Measurements from ENCODE around the gene AGBL4.

Gene AGBL4

DNA sequence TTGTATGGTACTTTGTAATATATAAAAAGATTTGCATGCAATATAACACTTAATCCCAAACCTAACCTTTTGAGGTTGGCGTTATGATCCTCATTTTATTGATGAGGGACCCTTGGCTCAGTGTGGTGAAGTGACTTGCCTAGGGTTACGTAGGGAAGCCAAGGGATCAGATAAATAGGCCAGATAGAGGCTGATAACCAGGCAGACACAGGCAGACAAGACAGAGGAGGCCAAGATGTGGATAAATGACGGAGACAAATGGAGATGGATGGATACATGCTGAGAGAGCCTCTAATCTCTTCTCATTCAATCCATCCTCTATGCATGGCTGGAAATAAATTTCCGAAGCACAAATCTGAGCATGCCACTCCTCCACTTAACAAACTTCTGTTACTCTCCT lies 1414.9 kb downstream of the AGBL4 start:
- no peaks in the 10 kb centered on the region for H3K36me3 ChIP-seq
- TF ChIP-seq, protein P1, sequence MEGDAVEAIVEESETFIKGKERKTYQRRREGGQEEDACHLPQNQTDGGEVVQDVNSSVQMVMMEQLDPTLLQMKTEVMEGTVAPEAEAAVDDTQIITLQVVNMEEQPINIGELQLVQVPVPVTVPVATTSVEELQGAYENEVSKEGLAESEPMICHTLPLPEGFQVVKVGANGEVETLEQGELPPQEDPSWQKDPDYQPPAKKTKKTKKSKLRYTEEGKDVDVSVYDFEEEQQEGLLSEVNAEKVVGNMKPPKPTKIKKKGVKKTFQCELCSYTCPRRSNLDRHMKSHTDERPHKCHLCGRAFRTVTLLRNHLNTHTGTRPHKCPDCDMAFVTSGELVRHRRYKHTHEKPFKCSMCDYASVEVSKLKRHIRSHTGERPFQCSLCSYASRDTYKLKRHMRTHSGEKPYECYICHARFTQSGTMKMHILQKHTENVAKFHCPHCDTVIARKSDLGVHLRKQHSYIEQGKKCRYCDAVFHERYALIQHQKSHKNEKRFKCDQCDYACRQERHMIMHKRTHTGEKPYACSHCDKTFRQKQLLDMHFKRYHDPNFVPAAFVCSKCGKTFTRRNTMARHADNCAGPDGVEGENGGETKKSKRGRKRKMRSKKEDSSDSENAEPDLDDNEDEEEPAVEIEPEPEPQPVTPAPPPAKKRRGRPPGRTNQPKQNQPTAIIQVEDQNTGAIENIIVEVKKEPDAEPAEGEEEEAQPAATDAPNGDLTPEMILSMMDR (IDR thresholded peaks at IDR 0.05), result no peak
- H3K9me3 ChIP-seq, result no peaks in the 10 kb centered on the region
- H3K27me3 ChIP-seq, result peaks cover 13% of the 10 kb centered on the region
- H3K4me3 ChIP-seq (ENCODE audit: low read depth in 1 of 2, low read length in 1 of 2), result no peak overlapping the region
- H3K4me1 ChIP-seq (ENCODE audit: control insufficient read depth in 1 of 2, insufficient read depth in 1 of 2, low read depth in 1 of 2, low read length in 1 of 2), result no peaks in the 10 kb centered on the region
- no peak overlapping the region for H3K27ac ChIP-seq

DNA sequence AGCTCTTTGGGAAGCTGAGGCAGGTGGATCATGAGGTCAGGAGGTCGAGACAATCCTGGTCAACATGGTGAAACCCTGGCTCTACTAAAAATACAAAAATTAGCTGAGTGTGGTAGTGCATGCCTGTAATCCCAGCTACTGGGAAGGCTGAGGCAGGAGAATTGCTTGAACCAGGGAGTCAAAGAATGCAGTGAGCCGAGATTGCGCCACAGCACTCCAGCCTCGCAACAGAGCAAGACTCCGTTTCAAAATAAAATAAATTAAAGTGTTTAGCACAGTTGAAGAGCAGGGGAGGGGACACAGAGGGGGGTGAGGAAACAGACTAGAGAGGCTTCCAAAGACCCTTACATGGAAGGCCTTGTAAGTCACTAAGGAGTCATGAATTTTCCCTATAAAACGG lies 1420.5 kb downstream of the AGBL4 start:
- H3K9me3 ChIP-seq, result no peaks in the 10 kb centered on the region
- H3K27me3 ChIP-seq, result peaks cover 8% of the 10 kb centered on the region
- H3K36me3 ChIP-seq, result no peaks in the 10 kb centered on the region
- no peaks in the 10 kb centered on the region for H3K4me1 ChIP-seq (ENCODE audit: control insufficient read depth in 1 of 2, insufficient read depth in 1 of 2, low read depth in 1 of 2, low read length in 1 of 2)
- TF ChIP-seq, protein P1 (IDR thresholded peaks at IDR 0.05), result no peak
- H3K4me3 ChIP-seq (ENCODE audit: low read depth in 1 of 2, low read length in 1 of 2), result no peak overlapping the region
- no peak overlapping the region for H3K27ac ChIP-seq

DNA sequence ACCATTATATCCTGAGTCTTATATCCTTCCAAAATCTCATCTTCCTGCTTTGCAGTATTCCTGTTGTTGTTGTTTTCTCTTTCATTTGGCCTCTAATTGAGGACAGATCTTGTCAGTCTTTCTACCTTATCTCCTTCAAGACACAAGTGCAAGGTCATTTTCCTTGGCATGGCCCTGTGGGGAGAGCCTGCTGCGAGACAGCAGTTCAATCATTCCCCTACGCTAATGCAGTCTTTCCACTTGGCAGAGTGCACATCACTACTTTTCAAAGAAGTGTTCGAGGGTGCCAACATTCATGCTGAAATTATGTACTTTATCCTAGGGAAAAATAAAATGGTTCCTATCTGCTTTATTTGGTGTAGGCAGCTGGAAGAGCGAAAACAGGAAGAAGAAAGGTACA lies 1421.4 kb downstream of the AGBL4 start:
- Histone ChIP-seq H3K4me3 (ENCODE audit: low read depth in 1 of 2, low read length in 1 of 2) (no peak overlapping the region), H3K4me1 (ENCODE audit: control insufficient read depth in 1 of 2, insufficient read depth in 1 of 2, low read depth in 1 of 2, low read length in 1 of 2) (no peaks in the 10 kb centered on the region), H3K9me3 (no peaks in the 10 kb centered on the region), H3K27me3 (peaks cover 8% of the 10 kb centered on the region), H3K27ac (no peak overlapping the region), H3K36me3 (no peaks in the 10 kb centered on the region)
- TF ChIP-seq, protein P1 (IDR thresholded peaks at IDR 0.05), result no peak

DNA sequence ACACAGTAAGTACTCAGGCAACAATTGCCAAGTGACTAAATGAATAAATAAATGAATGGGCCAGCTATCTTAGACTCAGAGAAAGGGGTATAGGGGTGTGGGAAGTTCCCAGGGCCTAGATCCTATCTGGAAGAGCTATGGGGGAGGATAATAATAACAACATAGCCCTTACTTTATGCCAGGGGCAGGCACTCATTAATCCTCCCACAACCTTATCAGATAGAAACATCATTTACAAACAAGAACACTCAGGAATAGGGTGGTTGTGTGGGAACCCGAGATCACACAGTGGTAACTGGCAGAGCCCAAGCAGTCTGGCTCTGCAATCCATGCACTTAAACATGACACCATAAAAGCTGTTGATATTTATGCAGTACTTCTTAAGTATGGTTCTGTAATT lies 1423.6 kb downstream of the AGBL4 start:
- Histone ChIP-seq H3K27me3 (peaks cover 3% of the 10 kb centered on the region), H3K4me1 (ENCODE audit: control insufficient read depth in 1 of 2, insufficient read depth in 1 of 2, low read depth in 1 of 2, low read length in 1 of 2) (no peaks in the 10 kb centered on the region), H3K36me3 (no peaks in the 10 kb centered on the region), H3K4me3 (ENCODE audit: low read depth in 1 of 2, low read length in 1 of 2) (no peak overlapping the region), H3K27ac (no peak overlapping the region), H3K9me3 (no peaks in the 10 kb centered on the region)
- TF ChIP-seq, protein P1 (IDR thresholded peaks at IDR 0.05), result no peak

DNA sequence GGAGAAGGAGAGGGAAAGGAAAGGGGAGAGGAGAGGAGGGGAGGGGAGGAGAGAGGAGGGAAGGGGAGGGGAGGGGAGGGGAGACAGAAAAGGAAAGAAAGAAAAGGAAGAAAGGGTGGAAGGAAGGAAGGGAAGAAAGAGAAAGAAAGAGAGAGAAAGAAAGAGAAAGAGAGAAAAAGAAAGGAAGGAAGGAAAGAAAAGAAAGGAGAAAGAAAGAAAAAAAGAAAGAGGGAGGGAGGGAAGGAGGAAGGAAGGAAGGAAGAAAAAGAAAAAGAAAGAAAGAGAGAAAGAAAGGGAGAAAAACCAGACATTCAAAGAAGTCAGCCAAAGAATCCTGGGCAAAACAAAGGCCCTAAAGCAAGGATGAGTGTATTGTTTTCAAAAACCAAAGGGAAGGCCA lies 1426.1 kb downstream of the AGBL4 start:
- H3K4me3 ChIP-seq (ENCODE audit: low read depth in 1 of 2, low read length in 1 of 2), result no peak overlapping the region
- TF ChIP-seq, protein P1 (IDR thresholded peaks at IDR 0.05), result no peak
- no peaks in the 10 kb centered on the region for H3K9me3 ChIP-seq
- H3K4me1 ChIP-seq (ENCODE audit: control insufficient read depth in 1 of 2, insufficient read depth in 1 of 2, low read depth in 1 of 2, low read length in 1 of 2), result no peaks in the 10 kb centered on the region
- no peaks in the 10 kb centered on the region for H3K36me3 ChIP-seq
- no peaks in the 10 kb centered on the region for H3K27me3 ChIP-seq
- no peak overlapping the region for H3K27ac ChIP-seq

DNA sequence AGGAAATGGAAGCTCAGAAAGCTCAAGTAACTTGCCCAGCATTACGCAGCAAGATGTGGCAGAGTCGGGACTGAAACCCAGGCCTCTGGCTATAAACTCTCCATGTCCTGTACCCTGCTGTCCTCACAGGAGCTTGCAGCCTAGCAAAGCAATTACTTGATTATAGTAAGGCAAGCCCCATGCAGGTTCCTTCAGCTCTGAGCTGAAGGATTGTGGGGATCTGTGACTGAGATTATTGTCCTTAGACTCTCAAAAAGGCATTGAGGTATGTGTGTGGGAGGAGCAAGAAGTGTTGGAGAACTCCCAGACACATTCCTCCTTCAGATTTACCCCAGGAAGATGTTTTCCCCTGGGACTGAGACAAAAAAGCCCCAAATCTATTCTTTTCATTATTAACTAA lies 1427.7 kb downstream of the AGBL4 start:
- Histone ChIP-seq H3K27me3 (no peaks in the 10 kb centered on the region), H3K27ac (no peak overlapping the region), H3K4me3 (ENCODE audit: low read depth in 1 of 2, low read length in 1 of 2) (no peak overlapping the region), H3K4me1 (ENCODE audit: control insufficient read depth in 1 of 2, insufficient read depth in 1 of 2, low read depth in 1 of 2, low read length in 1 of 2) (no peaks in the 10 kb centered on the region), H3K9me3 (no peaks in the 10 kb centered on the region), H3K36me3 (no peaks in the 10 kb centered on the region)
- TF ChIP-seq, protein P1 (IDR thresholded peaks at IDR 0.05), result no peak

Measured in neutrophil (primary cell).